ENCODE data around the gene MED27.

DNA sequence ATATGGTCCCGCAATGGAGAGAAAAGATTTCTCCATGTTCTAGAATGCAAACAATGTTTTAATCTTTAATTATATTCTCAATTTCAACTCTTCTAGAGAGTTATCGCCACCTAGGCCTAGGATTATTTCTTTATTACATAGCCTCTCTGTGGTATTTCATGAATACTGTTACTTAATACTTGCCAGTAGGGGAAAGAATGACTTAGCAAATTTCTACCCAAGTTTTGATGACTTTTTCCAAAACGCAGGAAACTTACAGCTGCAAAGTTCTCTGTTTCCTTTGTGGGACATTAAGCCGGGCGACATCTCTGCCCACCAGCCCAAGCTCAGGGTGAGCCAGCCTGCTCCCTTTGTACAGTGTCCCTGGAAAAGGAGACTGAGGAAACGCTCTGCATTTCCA, 73.8 kb downstream of the MED27 start:
- no peak for TF ChIP-seq ZNF558 (tag by site-specific recombination; IDR thresholded peaks at IDR 0.05)
- no peak for TF ChIP-seq ZNF24 (tag by site-specific recombination; IDR thresholded peaks at IDR 0.05)
- TF ChIP-seq ZNF324 (tag by site-specific recombination; IDR thresholded peaks at IDR 0.05), result no peak
- TF ChIP-seq, protein P1, sequence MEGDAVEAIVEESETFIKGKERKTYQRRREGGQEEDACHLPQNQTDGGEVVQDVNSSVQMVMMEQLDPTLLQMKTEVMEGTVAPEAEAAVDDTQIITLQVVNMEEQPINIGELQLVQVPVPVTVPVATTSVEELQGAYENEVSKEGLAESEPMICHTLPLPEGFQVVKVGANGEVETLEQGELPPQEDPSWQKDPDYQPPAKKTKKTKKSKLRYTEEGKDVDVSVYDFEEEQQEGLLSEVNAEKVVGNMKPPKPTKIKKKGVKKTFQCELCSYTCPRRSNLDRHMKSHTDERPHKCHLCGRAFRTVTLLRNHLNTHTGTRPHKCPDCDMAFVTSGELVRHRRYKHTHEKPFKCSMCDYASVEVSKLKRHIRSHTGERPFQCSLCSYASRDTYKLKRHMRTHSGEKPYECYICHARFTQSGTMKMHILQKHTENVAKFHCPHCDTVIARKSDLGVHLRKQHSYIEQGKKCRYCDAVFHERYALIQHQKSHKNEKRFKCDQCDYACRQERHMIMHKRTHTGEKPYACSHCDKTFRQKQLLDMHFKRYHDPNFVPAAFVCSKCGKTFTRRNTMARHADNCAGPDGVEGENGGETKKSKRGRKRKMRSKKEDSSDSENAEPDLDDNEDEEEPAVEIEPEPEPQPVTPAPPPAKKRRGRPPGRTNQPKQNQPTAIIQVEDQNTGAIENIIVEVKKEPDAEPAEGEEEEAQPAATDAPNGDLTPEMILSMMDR (tag by site-specific recombination; IDR thresholded peaks at IDR 0.05), result no peak
- TF ChIP-seq, protein P2, sequence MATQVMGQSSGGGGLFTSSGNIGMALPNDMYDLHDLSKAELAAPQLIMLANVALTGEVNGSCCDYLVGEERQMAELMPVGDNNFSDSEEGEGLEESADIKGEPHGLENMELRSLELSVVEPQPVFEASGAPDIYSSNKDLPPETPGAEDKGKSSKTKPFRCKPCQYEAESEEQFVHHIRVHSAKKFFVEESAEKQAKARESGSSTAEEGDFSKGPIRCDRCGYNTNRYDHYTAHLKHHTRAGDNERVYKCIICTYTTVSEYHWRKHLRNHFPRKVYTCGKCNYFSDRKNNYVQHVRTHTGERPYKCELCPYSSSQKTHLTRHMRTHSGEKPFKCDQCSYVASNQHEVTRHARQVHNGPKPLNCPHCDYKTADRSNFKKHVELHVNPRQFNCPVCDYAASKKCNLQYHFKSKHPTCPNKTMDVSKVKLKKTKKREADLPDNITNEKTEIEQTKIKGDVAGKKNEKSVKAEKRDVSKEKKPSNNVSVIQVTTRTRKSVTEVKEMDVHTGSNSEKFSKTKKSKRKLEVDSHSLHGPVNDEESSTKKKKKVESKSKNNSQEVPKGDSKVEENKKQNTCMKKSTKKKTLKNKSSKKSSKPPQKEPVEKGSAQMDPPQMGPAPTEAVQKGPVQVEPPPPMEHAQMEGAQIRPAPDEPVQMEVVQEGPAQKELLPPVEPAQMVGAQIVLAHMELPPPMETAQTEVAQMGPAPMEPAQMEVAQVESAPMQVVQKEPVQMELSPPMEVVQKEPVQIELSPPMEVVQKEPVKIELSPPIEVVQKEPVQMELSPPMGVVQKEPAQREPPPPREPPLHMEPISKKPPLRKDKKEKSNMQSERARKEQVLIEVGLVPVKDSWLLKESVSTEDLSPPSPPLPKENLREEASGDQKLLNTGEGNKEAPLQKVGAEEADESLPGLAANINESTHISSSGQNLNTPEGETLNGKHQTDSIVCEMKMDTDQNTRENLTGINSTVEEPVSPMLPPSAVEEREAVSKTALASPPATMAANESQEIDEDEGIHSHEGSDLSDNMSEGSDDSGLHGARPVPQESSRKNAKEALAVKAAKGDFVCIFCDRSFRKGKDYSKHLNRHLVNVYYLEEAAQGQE (tag by site-specific recombination; IDR thresholded peaks at IDR 0.05), result no peak
- no peak for TF ChIP-seq SALL2 (tag by site-specific recombination; IDR thresholded peaks at IDR 0.05; ENCODE audit: borderline replicate concordance)
- TF ChIP-seq ZNF155 (tag by site-specific recombination; IDR thresholded peaks at IDR 0.05), result no peak
- TF ChIP-seq ZNF555 (tag by site-specific recombination; conservative IDR thresholded peaks at IDR 0.05), result no peak
- TF ChIP-seq ZNF121 (tag by site-specific recombination; IDR thresholded peaks at IDR 0.05), result no peak
- TF ChIP-seq PRDM4 (tag by site-specific recombination; IDR thresholded peaks at IDR 0.05), result no peak
- no peak for TF ChIP-seq YY1 (tag by site-specific recombination; IDR thresholded peaks at IDR 0.05)
- no peak for TF ChIP-seq ZBTB17 (tag by site-specific recombination; IDR thresholded peaks at IDR 0.05)

Data from HEK293 (cell line).